HG03558 (cell line): ENCODE results near the gene SSX4.
"Not testable (repeated sequence)": the region's sequence is repeated elsewhere in the genome, so short reads cannot be mapped to it uniquely, and the experiment has no call there.

ENCODE experiments used
- ATAC-seq: cut with Tn5 transposase; IDR thresholded peaks from one replicate; pipeline ENCODE4 v1.9.1; 2021; ENCODE audit warnings: moderate number of reproducible peaks; ENCODE audit not compliant: unreplicated experiment; ENCODE audit errors: extremely low read depth

SSX4 gene

GRCh38 chrX:48383239-48383638 lies at the start of gene SSX4:
Gene SSX4 (plus strand): TSS chrX:48383539. CDS start chrX:48384054, 515 bp downstream.
- ATAC-seq, result not testable (repeated sequence)

GRCh38 chrX:48346059-48346458 lies 37.3 kb upstream of the SSX4 start:
- not testable (repeated sequence) for ATAC-seq

GRCh38 chrX:48356315-48357094 lies 26.8 kb upstream of the SSX4 start, which contains the start of gene SSX3:
Gene SSX3 (minus strand): TSS chrX:48356703. CDS start chrX:48355249, 1,454 bp downstream.
- not testable (repeated sequence) for ATAC-seq

GRCh38 chrX:48357681-48358080 lies 25.7 kb upstream of the SSX4 start:
- ATAC-seq, result no peak

GRCh38 chrX:48359281-48359680 lies 24.1 kb upstream of the SSX4 start:
- ATAC-seq, result not testable (repeated sequence)

- ATAC-seq, result not testable (repeated sequence)
Observed at GRCh38 chrX:48367717-48368408, 15.5 kb upstream of the SSX4 start.

GRCh38 chrX:48370408-48370807 lies 12.9 kb upstream of the SSX4 start:
- ATAC-seq, result not testable (repeated sequence)

- ATAC-seq, result not testable (repeated sequence)
Observed at GRCh38 chrX:48396931-48397330, 13.6 kb downstream of the SSX4 start.

GRCh38 chrX:48397825-48398224 lies 14.5 kb downstream of the SSX4 start:
- not testable (repeated sequence) for ATAC-seq

GRCh38 chrX:48411860-48412259 lies 28.5 kb downstream of the SSX4 start, which contains the start of gene SSX4B:
Gene SSX4B (minus strand): TSS chrX:48411960. CDS start chrX:48411372, 588 bp downstream.
- not testable (repeated sequence) for ATAC-seq

GRCh38 chrX:48427027-48427716 lies 43.8 kb downstream of the SSX4 start:
- ATAC-seq, result not testable (repeated sequence)

- not testable (repeated sequence) for ATAC-seq
Observed at GRCh38 chrX:48429606-48430005, 46.3 kb downstream of the SSX4 start.

- ATAC-seq, result not testable (repeated sequence)
Observed at GRCh38 chrX:48430166-48430565, 46.8 kb downstream of the SSX4 start.

- not testable (repeated sequence) for ATAC-seq
Observed at GRCh38 chrX:48433713-48434112, 50.4 kb downstream of the SSX4 start.
